ENCODE results near the gene TREH. TPM values are rescaled to one million over a fixed set of nuclear protein-coding genes. Genes with fewer than 3 reads are reported as not detected.
"Not testable (repeated sequence)": the region's sequence is repeated elsewhere in the genome, so short reads cannot be mapped to it uniquely, and the experiment has no call there.

Gene TREH
- total RNA-seq, 1 experiment from 2014 or later = 0.21 TPM

GRCh38 chr11:118687906-118688305 lies 8.5 kb upstream of the TREH start:
- CTCF ChIA-PET = no interaction called here
- no peak overlapping the region for H3K4me3 Mint-ChIP-seq (ENCODE audit: low read depth, unreplicated experiment)
- BruUV-seq (replicated peaks) = no TSS peak
- H3K36me3 Mint-ChIP-seq (ENCODE audit: insufficient read depth, unreplicated experiment) = peaks cover 3% of the 10 kb centered on the region
- intact Hi-C loops (cut with micrococcal nuclease; ENCODE audit: unreplicated experiment) = loop anchor here (10.0 kb wide), 1 partner anchor 267 kb away; the partner anchor contains the start of gene UPK2
- DNase-seq = no peak
- H3K4me1 Mint-ChIP-seq (ENCODE audit: low read depth, unreplicated experiment) = no peaks in the 10 kb centered on the region
- TF ChIP-seq CTCF (IDR thresholded peaks at IDR 0.05; ENCODE audit: unreplicated experiment) = no peak
- H3K27ac Mint-ChIP-seq (ENCODE audit: unreplicated experiment) = no peak overlapping the region
- no peaks in the 10 kb centered on the region for H3K27me3 Mint-ChIP-seq (ENCODE audit: unreplicated experiment)
- H3K9me3 Mint-ChIP-seq (ENCODE audit: low read depth, unreplicated experiment) = no peaks in the 10 kb centered on the region

GRCh38 chr11:118684187-118684586 lies 4.7 kb upstream of the TREH start:
- CTCF ChIA-PET = no interaction called here
- H3K36me3 Mint-ChIP-seq (ENCODE audit: insufficient read depth, unreplicated experiment) = peaks cover 7% of the 10 kb centered on the region

GRCh38 chr11:118682939-118683338 lies 3.5 kb upstream of the TREH start:
- H3K27ac Mint-ChIP-seq (ENCODE audit: unreplicated experiment); DNase-seq; H3K36me3 Mint-ChIP-seq (ENCODE audit: insufficient read depth, unreplicated experiment); H3K9me3 Mint-ChIP-seq (ENCODE audit: low read depth, unreplicated experiment); CTCF ChIA-PET; BruUV-seq (replicated peaks); H3K4me3 Mint-ChIP-seq (ENCODE audit: low read depth, unreplicated experiment); H3K27me3 Mint-ChIP-seq (ENCODE audit: unreplicated experiment): not testable (repeated sequence)
- intact Hi-C loops (cut with micrococcal nuclease; ENCODE audit: unreplicated experiment) = loop anchor here (10.0 kb wide), 1 partner anchor 272 kb away; the partner anchor contains the start of gene UPK2
- peaks cover 11% of the 10 kb centered on the region for H3K4me1 Mint-ChIP-seq (ENCODE audit: low read depth, unreplicated experiment)

More at GRCh38 chr11:118684187-118684586, 4.7 kb upstream of the TREH start:
- Mint-ChIP-seq H3K9me3 (ENCODE audit: low read depth, unreplicated experiment) (no peaks in the 10 kb centered on the region), H3K27ac (ENCODE audit: unreplicated experiment) (no peak overlapping the region), H3K27me3 (ENCODE audit: unreplicated experiment) (no peaks in the 10 kb centered on the region), H3K4me3 (ENCODE audit: low read depth, unreplicated experiment) (no peak overlapping the region), H3K4me1 (ENCODE audit: low read depth, unreplicated experiment) (peaks cover 7% of the 10 kb centered on the region)
- no peak for TF ChIP-seq CTCF (IDR thresholded peaks at IDR 0.05; ENCODE audit: unreplicated experiment)
- DNase-seq = no peak
- intact Hi-C loops (cut with micrococcal nuclease; ENCODE audit: unreplicated experiment) = loop anchor here (10.0 kb wide), 1 partner anchor 271 kb away; the partner anchor contains the start of gene UPK2
- BruUV-seq (replicated peaks) = no TSS peak

- DNase-seq = no peak
- Mint-ChIP-seq H3K27me3 (ENCODE audit: unreplicated experiment) (no peaks in the 10 kb centered on the region), H3K4me3 (ENCODE audit: low read depth, unreplicated experiment) (no peak overlapping the region), H3K36me3 (ENCODE audit: insufficient read depth, unreplicated experiment) (peaks cover 8% of the 10 kb centered on the region), H3K9me3 (ENCODE audit: low read depth, unreplicated experiment) (no peaks in the 10 kb centered on the region), H3K27ac (ENCODE audit: unreplicated experiment) (no peak overlapping the region), H3K4me1 (ENCODE audit: low read depth, unreplicated experiment) (peaks cover 11% of the 10 kb centered on the region)
- BruUV-seq (replicated peaks) = no TSS peak
- CTCF ChIA-PET = no interaction called here
- no peak for TF ChIP-seq CTCF (IDR thresholded peaks at IDR 0.05; ENCODE audit: unreplicated experiment)
- intact Hi-C loops (cut with micrococcal nuclease; ENCODE audit: unreplicated experiment) = loop anchor here (10.0 kb wide), 1 partner anchor 272 kb away; the partner anchor contains the start of gene UPK2
These were observed 2.9 kb upstream of the TREH start for GRCh38 chr11:118682372-118682771.

GRCh38 chr11:118678908-118679307 lies 542 bp downstream of the TREH start:
- CTCF ChIA-PET = interaction anchor here (1.6 kb wide), 1 partner anchor 11 kb away, joined by 4 read pairs; no protein-coding TSS in a partner anchor
- H3K9me3 Mint-ChIP-seq (ENCODE audit: low read depth, unreplicated experiment); H3K36me3 Mint-ChIP-seq (ENCODE audit: insufficient read depth, unreplicated experiment); BruUV-seq (replicated peaks); H3K27ac Mint-ChIP-seq (ENCODE audit: unreplicated experiment); intact Hi-C loops (cut with micrococcal nuclease; ENCODE audit: unreplicated experiment); H3K27me3 Mint-ChIP-seq (ENCODE audit: unreplicated experiment): not testable (repeated sequence)
- Mint-ChIP-seq H3K4me3 (ENCODE audit: low read depth, unreplicated experiment) (peak overlapping the region; percentile 68), H3K4me1 (ENCODE audit: low read depth, unreplicated experiment) (peaks cover 11% of the 10 kb centered on the region)
- peak; percentile 62 for DNase-seq
